Suprapubic skin (tissue), 4 donors: Measurements from ENCODE around the gene TNS2.

Experiments
- POLR2A ChIP-seq, 2 donors: fragments of 450-650 bp; IDR thresholded peaks; one replicate each; pipeline ENCODE4 v1.6.1; 2017; ENCODE audit warnings: antibody characterized with exemption in 2 of 2, mild to moderate bottlenecking in 2 of 2, moderate library complexity in 2 of 2
- POLR2AphosphoS5 ChIP-seq, 3 donors: sonication (generic); formaldehyde crosslinking; IDR thresholded peaks; one replicate each; pipeline ENCODE4 v1.6.1; 2017; ENCODE audit warnings: antibody characterized with exemption in 3 of 3
- TF ChIP-seq, protein P1 (sequence below), 2 donors: fragments of 200-600 bp in 1 of 2; fragments of 450-650 bp in 1 of 2; sonication (generic) in 1 of 2; IDR thresholded peaks; one replicate each; pipeline ENCODE4 v1.5.1; 2016 to 2019; ENCODE audit warnings: antibody characterized with exemption in 2 of 2, mild to moderate bottlenecking in 1 of 2, moderate library complexity in 1 of 2

DNA sequence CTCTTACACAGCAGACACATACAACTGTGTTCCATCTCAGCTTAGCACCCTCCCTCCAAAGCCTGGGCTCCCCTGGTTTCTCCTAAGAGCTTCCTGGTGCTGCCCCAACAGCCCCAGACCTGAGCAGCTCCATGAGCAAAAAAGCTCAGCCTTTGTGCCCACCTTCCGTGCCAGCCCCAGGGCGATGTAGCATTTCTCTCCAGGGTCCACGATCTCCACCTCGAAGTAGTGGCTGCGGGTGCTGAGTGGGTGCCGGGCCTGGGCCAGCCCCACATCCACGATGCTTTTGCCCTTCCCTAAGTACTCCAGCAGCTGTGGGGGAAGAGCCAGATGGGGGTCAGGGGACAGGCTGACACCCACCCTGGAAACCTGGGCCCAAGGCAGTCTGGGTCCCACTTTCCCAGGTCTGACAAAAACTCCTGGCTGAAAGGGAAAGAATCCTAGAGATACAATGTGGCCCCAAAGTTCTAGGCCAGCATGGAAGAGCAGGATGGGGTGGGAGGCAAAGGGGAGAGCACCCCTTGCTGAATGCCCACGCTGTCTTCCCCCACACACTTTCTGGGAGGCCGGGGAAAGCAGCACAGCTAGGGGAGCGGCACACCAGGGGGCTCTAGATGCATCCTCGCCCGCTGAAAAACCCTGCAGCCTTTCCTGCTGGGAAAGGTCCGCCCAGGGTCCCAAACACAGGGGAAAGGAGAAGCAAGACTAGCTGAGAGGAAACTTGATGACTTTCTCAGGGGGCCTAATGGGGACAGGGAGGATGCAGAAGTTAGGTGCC lies 18.3 kb downstream of the TNS2 start:
- TF ChIP-seq POLR2A (IDR thresholded peaks at IDR 0.05) (no peak), POLR2AphosphoS5 (IDR thresholded peaks at IDR 0.05) (no peak)
- TF ChIP-seq, protein P1, sequence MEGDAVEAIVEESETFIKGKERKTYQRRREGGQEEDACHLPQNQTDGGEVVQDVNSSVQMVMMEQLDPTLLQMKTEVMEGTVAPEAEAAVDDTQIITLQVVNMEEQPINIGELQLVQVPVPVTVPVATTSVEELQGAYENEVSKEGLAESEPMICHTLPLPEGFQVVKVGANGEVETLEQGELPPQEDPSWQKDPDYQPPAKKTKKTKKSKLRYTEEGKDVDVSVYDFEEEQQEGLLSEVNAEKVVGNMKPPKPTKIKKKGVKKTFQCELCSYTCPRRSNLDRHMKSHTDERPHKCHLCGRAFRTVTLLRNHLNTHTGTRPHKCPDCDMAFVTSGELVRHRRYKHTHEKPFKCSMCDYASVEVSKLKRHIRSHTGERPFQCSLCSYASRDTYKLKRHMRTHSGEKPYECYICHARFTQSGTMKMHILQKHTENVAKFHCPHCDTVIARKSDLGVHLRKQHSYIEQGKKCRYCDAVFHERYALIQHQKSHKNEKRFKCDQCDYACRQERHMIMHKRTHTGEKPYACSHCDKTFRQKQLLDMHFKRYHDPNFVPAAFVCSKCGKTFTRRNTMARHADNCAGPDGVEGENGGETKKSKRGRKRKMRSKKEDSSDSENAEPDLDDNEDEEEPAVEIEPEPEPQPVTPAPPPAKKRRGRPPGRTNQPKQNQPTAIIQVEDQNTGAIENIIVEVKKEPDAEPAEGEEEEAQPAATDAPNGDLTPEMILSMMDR (IDR thresholded peaks at IDR 0.05), result no peak
